ENCODE data around the gene GPR55.

GPR55 gene

DNA sequence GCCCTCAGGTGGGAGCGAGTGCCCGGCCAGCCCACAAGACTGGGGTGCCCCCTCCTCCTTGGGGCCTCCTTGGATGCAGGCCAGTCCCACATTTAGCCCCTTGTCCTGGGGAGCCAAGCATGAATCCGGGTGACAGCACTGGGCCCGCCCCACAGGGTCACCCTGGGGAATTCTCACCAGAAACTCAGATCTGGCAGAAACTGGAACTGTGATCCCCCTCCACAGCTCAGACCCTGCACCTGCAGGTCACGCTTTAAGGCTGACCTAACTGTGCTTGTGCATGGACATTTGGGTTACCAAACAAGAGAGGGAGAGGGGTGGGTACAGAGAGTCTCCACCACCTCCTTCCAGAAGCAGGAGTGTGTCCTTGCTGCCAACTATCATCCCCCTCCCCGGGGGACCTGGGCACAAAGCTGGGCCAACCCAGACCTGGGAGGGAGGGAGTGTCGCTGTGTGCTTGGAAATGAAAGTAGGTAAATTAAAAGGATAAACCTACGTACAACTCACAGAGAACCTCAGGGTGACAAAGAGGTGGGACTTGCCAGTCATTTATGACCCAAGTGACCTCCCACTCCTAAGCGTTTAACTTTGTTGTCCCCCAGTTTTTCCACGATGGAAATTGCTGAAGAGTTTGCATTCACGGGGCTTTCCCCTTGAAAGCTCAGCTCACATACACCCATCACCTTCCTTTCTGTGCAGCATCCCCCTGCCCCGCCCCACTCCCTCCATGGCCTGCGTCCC lies 51.2 kb downstream of the GPR55 start:
- H3K27ac ChIP-seq, result no peak overlapping the region
- TF ChIP-seq ZFX (IDR thresholded peaks at IDR 0.05), result no peak
- TF ChIP-seq, protein P1, sequence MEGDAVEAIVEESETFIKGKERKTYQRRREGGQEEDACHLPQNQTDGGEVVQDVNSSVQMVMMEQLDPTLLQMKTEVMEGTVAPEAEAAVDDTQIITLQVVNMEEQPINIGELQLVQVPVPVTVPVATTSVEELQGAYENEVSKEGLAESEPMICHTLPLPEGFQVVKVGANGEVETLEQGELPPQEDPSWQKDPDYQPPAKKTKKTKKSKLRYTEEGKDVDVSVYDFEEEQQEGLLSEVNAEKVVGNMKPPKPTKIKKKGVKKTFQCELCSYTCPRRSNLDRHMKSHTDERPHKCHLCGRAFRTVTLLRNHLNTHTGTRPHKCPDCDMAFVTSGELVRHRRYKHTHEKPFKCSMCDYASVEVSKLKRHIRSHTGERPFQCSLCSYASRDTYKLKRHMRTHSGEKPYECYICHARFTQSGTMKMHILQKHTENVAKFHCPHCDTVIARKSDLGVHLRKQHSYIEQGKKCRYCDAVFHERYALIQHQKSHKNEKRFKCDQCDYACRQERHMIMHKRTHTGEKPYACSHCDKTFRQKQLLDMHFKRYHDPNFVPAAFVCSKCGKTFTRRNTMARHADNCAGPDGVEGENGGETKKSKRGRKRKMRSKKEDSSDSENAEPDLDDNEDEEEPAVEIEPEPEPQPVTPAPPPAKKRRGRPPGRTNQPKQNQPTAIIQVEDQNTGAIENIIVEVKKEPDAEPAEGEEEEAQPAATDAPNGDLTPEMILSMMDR (conservative IDR thresholded peaks at IDR 0.05), result no peak

DNA sequence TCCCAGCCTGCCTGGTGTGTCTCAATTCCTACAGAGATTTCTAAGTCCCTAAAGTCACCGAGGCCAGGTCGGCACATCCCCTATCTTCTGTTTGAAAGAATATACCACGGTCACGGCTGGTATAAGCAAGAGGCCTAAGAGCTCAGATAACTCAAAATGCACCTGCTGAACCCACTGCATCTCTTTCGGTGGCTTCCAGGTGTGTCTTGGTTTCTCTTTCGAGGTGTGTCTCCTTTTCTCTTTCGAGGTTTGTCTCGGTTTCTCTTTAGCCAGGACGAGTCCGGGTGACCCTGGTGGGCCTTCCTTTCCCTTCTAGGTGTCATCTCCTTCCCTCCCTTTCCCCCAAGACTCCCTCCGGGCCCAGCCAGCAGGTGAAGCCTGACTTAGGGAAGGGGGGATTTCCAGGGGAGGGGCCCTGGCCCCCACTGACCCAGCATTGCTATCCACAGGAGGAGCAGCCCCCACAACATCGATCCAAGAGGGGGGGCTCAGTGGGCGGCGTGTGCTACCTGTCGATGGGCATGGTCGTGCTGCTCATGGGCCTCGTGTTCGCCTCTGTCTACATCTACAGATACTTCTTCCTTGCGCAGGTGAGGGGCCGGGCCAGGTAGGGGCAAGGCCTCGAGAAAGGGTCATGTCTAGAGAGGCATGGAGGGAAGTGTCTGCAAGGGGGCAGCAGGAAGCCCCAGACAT lies 51.9 kb downstream of the GPR55 start:
- no peak overlapping the region for H3K27ac ChIP-seq

DNA sequence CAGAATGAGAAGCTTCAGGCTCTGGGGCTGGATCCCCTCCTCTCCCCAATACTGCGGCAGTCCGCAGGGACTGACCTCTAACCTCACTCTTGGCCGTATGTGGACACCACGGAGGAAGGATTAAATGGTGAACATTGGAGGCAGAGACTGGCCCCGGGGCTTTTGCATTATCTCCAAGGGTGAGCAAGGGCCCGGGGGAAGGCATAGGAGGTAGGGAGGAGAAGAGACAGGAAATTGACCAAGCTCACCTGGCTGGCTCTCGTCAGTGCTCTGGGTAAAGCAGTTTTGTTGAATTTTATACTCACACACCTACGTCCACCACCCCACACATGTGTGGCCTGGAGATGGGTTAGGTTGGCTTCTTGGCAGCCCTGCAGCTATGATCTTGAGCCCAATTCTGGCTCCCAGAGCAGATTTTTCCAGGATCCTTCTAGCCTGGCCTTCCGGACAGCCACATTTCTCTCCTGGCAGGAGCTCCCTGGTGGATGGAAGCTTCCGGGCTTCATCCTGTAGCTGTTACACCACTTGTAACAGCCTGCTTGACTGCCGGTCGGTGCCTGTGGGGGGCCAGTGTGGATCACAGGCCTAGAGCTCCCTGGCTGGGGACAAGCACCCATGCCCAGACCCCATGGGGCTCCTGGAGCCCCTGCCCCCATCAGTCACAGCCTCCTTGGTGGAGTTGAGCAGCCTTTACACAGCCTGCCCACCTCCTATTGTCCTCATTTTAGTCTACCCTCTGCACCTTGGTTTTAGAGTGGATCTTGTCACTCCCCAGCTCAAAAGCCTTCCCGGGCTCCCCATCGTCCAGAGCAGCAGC lies 52.7 kb downstream of the GPR55 start:
- TF ChIP-seq, protein P1 (conservative IDR thresholded peaks at IDR 0.05), result no peak
- no peak for TF ChIP-seq ZFX (IDR thresholded peaks at IDR 0.05)
- no peak overlapping the region for H3K27ac ChIP-seq

More for the DNA sequence above, 51.9 kb downstream of the GPR55 start:
- TF ChIP-seq ZFX (IDR thresholded peaks at IDR 0.05), result no peak
- TF ChIP-seq, protein P1 (conservative IDR thresholded peaks at IDR 0.05), result no peak

DNA sequence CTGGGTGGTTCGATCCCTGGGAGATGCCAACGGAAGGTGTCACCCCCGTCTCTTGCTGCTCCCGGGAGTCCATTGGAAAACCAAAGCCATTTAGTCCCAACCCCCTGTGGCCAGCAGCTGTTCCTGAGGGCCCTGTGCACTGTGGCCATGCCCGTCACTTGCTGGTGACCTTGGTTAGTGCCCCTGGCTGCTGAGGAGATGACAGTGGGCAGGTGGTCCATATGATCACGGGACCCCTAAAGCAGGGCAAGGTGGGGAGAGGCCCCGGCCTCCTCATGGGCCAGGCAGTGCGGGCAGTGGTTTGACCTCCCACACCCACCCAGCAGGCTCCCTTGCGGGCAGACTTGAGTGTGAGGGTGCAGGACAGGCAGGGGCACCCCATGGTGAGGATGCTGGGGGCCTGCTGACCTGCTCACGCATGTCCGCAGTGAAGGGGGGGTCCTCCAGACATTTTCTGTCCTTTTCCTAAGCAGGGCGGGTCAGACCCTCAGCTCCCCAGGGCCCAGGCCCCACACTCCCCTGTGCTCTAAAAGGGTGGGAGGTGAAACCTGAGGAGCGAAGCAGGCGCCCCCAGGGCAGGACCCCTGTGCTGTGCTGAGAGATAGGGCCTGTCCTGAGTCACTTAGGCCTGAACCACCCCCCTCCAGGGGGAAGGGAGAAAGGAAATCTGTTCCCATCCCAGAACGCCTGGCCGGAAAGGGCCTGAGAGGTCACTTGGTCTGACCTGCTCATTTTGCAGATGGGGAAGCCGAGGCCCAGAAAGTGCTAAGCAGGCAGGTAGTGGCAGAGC lies 53.5 kb downstream of the GPR55 start:
- no peak for TF ChIP-seq ZFX (IDR thresholded peaks at IDR 0.05)
- TF ChIP-seq, protein P1 (conservative IDR thresholded peaks at IDR 0.05), result no peak
- no peak overlapping the region; the same call in 1 of the 2 replicates for H3K27ac ChIP-seq

DNA sequence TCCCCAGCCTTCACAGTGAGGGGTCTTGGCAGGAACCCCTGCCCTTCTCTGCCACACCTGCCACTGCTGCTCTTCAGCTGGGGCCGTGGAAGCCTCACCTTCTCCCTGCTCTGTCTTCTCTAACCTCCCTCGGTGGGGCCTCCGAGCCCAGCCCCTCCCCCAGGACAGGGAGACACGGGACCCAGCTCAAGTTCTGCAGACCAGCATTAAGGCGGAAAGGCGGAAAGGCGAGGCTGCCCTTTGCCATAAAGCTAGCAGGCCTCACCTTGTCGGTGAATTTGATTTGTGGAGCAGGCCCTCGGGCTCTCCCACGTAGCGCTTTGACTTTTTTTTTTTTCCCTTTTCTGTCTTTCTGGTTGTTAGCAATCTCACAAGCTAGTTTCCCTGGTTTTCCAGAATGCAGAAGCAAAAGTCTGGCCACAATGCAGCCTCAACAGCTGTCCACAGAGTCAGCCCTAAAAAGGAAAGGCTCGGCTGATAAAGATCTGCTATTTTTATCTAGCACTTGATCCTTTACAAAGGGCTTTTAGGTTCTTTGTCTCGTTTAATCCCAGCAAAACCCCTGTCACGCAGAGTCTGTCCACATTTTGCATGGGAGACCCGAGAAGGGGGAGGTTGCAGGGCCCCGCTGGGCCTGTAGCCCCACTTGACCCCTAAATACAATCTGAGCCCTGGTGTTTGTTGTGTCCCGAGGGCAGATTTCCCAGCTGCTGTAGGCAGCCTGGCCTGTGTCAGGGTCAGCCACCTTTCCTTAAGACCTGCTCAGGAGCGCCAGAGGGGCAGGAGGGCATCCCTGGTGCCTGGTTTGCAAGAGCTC lies 54.3 kb downstream of the GPR55 start:
- H3K27ac ChIP-seq, result no peak overlapping the region; the same call in 1 of the 2 replicates
- TF ChIP-seq, protein P1 (conservative IDR thresholded peaks at IDR 0.05), result no peak
- TF ChIP-seq ZFX (IDR thresholded peaks at IDR 0.05), result no peak

DNA sequence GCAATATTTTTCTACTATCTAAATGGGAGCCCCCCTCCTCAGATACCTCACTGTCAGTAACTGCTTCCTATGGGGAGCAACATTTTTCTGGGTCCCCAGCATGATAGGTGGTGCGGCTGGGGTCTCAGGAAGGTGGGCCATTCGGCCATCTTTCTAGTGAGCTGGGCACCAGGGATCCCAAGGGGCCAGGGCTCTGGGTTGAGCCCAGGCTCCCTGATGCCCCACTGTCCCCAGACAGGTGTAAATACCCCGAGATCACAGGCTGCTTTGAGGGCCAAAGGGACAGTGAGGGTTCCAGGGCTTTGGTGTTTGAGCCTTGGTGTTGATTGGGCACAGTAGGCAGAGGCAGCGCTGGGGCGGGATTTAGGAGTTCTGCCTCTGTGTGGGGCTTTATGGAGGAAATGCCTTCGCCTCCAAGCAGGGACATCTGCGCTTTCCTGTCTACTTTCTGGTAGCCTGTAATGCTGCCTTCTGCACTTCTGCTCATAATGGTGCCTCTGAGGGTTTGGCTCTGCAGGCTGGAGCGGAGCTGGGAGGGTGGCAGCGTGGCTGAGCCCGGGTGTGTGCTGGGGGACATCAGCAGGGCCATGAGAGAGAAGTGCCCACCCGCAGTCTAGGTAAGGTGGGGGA lies 55.0 kb downstream of the GPR55 start:
- no peak overlapping the region for H3K27ac ChIP-seq
- TF ChIP-seq, protein P1 (conservative IDR thresholded peaks at IDR 0.05), result no peak
- no peak for TF ChIP-seq ZFX (IDR thresholded peaks at IDR 0.05)

Measured in C4-2B (cell line).